Activated CD4-positive, alpha-beta T cell treated with anti-CD3 and anti-CD28 coated beads for 1 hour (primary cell): Measurements from ENCODE around the gene CDC40.
A peak's percentile ranks its signal among the peaks of the same experiment; 100 is the strongest.

ENCODE experiments used
- DNase-seq: peaks from one replicate; pipeline ENCODE4 v3.0.0-alpha.2; 2020

The CDC40 gene

GRCh38 chr6:110180228-110181008 is at the start of gene CDC40:
Gene CDC40 (plus strand): TSS chr6:110180427. CDS start chr6:110180445, 18 bp downstream.
- DNase-seq = peak; percentile 40

GRCh38 chr6:110137924-110138887 is 42.0 kb upstream of the CDC40 start:
- DNase-seq = no peak

GRCh38 chr6:110139052-110139451 is 41.2 kb upstream of the CDC40 start:
- no peak for DNase-seq

- DNase-seq = no peak
Observed at GRCh38 chr6:110140650-110141049, 39.6 kb upstream of the CDC40 start.

- no peak for DNase-seq
Observed at GRCh38 chr6:110147870-110148269, 32.4 kb upstream of the CDC40 start.

- DNase-seq = no peak
Observed at GRCh38 chr6:110158479-110158878, 21.7 kb upstream of the CDC40 start.

- no peak for DNase-seq
Observed at GRCh38 chr6:110170081-110170480, 10.1 kb upstream of the CDC40 start.

GRCh38 chr6:110173506-110174132 is 6.6 kb upstream of the CDC40 start:
- no peak for DNase-seq

- DNase-seq = peak; percentile 37
Observed at GRCh38 chr6:110178626-110179405, 1.4 kb upstream of the CDC40 start.

- peak; percentile 86 for DNase-seq
Observed at GRCh38 chr6:110179406-110180227, 610 bp upstream of the CDC40 start, which contains the start of gene WASF1. Gene WASF1 (minus strand): TSS chr6:110179670. CDS start chr6:110127601, 52,069 bp downstream.

GRCh38 chr6:110181131-110182030 is 1.2 kb downstream of the CDC40 start:
- DNase-seq = no peak

- DNase-seq = no peak
Observed at GRCh38 chr6:110183292-110183885, 3.2 kb downstream of the CDC40 start.

- no peak for DNase-seq
Observed at GRCh38 chr6:110185879-110186278, 5.7 kb downstream of the CDC40 start.

GRCh38 chr6:110188791-110189190 is 8.6 kb downstream of the CDC40 start:
- no peak for DNase-seq

GRCh38 chr6:110190726-110191125 is 10.5 kb downstream of the CDC40 start:
- no peak for DNase-seq

- no peak for DNase-seq
Observed at GRCh38 chr6:110191477-110191876, 11.2 kb downstream of the CDC40 start.

GRCh38 chr6:110195639-110196038 is 15.4 kb downstream of the CDC40 start:
- DNase-seq = no peak

GRCh38 chr6:110196874-110197273 is 16.6 kb downstream of the CDC40 start:
- DNase-seq = no peak

GRCh38 chr6:110198561-110198960 is 18.3 kb downstream of the CDC40 start:
- DNase-seq = no peak
